ENCODE measurements around the gene LRIG1.

LRIG1 gene

GRCh38 chr3:66442254-66443117, 58.3 kb downstream of the LRIG1 start:
- peaks cover 6% of the 10 kb centered on the region for H3K27me3 Mint-ChIP-seq (ENCODE audit: low read depth)
- H3K4me1 Mint-ChIP-seq, result peaks cover 78% of the 10 kb centered on the region
- no peaks in the 10 kb centered on the region for H3K9me3 Mint-ChIP-seq
- peak overlapping the region; percentile 38 to 46 (median 45) for H3K4me3 Mint-ChIP-seq
- no peaks in the 10 kb centered on the region for H3K36me3 Mint-ChIP-seq (ENCODE audit: low read depth)
- peak overlapping the region; percentile 79 to 95 (median 92) for H3K27ac Mint-ChIP-seq
- TF ChIP-seq, protein P1, sequence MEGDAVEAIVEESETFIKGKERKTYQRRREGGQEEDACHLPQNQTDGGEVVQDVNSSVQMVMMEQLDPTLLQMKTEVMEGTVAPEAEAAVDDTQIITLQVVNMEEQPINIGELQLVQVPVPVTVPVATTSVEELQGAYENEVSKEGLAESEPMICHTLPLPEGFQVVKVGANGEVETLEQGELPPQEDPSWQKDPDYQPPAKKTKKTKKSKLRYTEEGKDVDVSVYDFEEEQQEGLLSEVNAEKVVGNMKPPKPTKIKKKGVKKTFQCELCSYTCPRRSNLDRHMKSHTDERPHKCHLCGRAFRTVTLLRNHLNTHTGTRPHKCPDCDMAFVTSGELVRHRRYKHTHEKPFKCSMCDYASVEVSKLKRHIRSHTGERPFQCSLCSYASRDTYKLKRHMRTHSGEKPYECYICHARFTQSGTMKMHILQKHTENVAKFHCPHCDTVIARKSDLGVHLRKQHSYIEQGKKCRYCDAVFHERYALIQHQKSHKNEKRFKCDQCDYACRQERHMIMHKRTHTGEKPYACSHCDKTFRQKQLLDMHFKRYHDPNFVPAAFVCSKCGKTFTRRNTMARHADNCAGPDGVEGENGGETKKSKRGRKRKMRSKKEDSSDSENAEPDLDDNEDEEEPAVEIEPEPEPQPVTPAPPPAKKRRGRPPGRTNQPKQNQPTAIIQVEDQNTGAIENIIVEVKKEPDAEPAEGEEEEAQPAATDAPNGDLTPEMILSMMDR (IDR thresholded peaks at IDR 0.05; ENCODE audit: unreplicated experiment in 3 of 3), result no peak

GRCh38 chr3:66441692-66442091, 59.1 kb downstream of the LRIG1 start:
- no peaks in the 10 kb centered on the region for H3K9me3 Mint-ChIP-seq
- peaks cover 85% of the 10 kb centered on the region for H3K4me1 Mint-ChIP-seq
- peaks cover 6% of the 10 kb centered on the region for H3K27me3 Mint-ChIP-seq (ENCODE audit: low read depth)
- no peaks in the 10 kb centered on the region for H3K36me3 Mint-ChIP-seq (ENCODE audit: low read depth)
- H3K4me3 Mint-ChIP-seq, result peak overlapping the region in 1 of 3 experiments; percentile 7
- TF ChIP-seq, protein P1 (IDR thresholded peaks at IDR 0.05; ENCODE audit: unreplicated experiment in 3 of 3), result no peak
- H3K27ac Mint-ChIP-seq, result peak overlapping the region; percentile 79 to 95 (median 92)

GRCh38 chr3:66441129-66441528, 59.7 kb downstream of the LRIG1 start:
- TF ChIP-seq, protein P1 (IDR thresholded peaks at IDR 0.05; ENCODE audit: unreplicated experiment in 3 of 3), result no peak
- H3K36me3 Mint-ChIP-seq (ENCODE audit: low read depth), result no peaks in the 10 kb centered on the region
- H3K27ac Mint-ChIP-seq, result peak overlapping the region; percentile 32 to 95 (median 61)
- H3K9me3 Mint-ChIP-seq, result no peaks in the 10 kb centered on the region
- peaks cover 6% of the 10 kb centered on the region for H3K27me3 Mint-ChIP-seq (ENCODE audit: low read depth)
- H3K4me1 Mint-ChIP-seq, result peaks cover 90% of the 10 kb centered on the region
- no peak overlapping the region for H3K4me3 Mint-ChIP-seq

DNA sequence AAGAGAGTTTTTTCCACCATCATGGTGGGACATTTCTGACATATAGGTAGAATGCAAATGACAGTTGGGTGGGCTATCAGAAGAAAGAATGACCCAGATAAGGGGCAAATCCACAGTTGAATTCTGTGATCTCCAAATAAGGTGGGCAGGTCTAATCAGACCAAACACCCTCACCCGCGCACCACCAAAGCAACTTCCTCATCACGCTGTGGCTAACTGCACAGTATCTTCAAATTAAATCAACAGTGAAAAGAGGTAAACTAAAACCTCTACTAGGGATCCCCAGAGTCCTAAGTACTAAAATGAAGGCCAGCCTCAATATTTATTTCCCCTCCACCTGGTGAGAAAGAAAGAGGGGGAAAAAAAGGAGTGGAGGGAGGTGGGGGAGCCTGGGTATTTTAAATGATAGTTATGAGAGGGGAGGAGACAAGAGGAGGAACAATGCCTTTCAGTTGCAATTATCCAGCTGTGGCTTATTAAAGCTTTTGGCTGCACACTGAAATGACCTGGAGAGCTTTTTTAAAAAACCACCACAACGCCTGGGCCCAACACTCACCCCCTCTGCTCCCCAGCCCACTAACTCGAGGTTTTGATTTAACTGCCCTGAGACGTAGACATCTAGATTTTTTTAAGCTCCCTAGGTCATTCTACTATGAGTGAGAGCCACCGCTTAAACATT, 61.0 kb downstream of the LRIG1 start:
- peaks cover 86% of the 10 kb centered on the region for H3K4me1 Mint-ChIP-seq
- no peaks in the 10 kb centered on the region for H3K9me3 Mint-ChIP-seq
- peak overlapping the region in 1 of 3 experiments; percentile 14 for H3K4me3 Mint-ChIP-seq
- TF ChIP-seq, protein P1 (IDR thresholded peaks at IDR 0.05; ENCODE audit: unreplicated experiment in 3 of 3), result no peak
- peaks cover 3% of the 10 kb centered on the region for H3K27me3 Mint-ChIP-seq (ENCODE audit: low read depth)
- peak overlapping the region; percentile 54 to 95 (median 61) for H3K27ac Mint-ChIP-seq
- H3K36me3 Mint-ChIP-seq (ENCODE audit: low read depth), result peaks cover 3% of the 10 kb centered on the region

GRCh38 chr3:66438046-66438445, 62.8 kb downstream of the LRIG1 start:
- TF ChIP-seq, protein P1 (IDR thresholded peaks at IDR 0.05; ENCODE audit: unreplicated experiment in 3 of 3), result no peak
- peaks cover 81% of the 10 kb centered on the region for H3K4me1 Mint-ChIP-seq
- H3K36me3 Mint-ChIP-seq (ENCODE audit: low read depth), result peaks cover 3% of the 10 kb centered on the region
- H3K9me3 Mint-ChIP-seq, result no peaks in the 10 kb centered on the region
- H3K27me3 Mint-ChIP-seq (ENCODE audit: low read depth), result peaks cover 12% of the 10 kb centered on the region
- H3K4me3 Mint-ChIP-seq, result no peak overlapping the region
- no peak overlapping the region for H3K27ac Mint-ChIP-seq

Measured in nephron (organoid).